ENCODE data around the gene MPPED2. TPM values are rescaled to one million over a fixed set of nuclear protein-coding genes. Genes with fewer than 3 reads are reported as not detected.

The MPPED2 gene
- total and polyA plus RNA-seq, 12 donors = 2.2 to 15.1 (median 10.4) TPM

DNA sequence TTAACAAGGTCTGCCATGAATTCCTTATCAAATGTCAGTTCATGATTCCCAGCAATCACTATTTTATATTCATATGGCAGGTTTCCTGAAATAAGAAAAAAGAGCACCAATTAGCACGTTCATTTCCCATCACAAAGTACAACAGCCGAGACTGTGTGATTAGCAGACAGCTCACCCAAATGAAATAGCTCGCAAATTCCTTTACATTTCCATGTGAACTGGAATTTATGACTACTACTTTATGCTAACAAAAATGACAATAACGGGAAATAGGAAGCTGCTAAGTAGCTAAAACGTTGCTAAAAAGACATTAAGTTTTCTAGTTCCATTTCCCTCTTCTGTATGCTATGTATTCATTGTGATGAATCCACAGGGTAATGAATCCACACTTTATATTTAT, 90.7 kb downstream of the MPPED2 start:
- TF ChIP-seq, protein P1, sequence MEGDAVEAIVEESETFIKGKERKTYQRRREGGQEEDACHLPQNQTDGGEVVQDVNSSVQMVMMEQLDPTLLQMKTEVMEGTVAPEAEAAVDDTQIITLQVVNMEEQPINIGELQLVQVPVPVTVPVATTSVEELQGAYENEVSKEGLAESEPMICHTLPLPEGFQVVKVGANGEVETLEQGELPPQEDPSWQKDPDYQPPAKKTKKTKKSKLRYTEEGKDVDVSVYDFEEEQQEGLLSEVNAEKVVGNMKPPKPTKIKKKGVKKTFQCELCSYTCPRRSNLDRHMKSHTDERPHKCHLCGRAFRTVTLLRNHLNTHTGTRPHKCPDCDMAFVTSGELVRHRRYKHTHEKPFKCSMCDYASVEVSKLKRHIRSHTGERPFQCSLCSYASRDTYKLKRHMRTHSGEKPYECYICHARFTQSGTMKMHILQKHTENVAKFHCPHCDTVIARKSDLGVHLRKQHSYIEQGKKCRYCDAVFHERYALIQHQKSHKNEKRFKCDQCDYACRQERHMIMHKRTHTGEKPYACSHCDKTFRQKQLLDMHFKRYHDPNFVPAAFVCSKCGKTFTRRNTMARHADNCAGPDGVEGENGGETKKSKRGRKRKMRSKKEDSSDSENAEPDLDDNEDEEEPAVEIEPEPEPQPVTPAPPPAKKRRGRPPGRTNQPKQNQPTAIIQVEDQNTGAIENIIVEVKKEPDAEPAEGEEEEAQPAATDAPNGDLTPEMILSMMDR (IDR thresholded peaks at IDR 0.05) = no peak
- no peaks in the 10 kb centered on the region for H3K36me3 ChIP-seq
- no peak overlapping the region for H3K4me3 ChIP-seq
- no peaks in the 10 kb centered on the region for H3K9me3 ChIP-seq
- ATAC-seq = no peak
- intact Hi-C loops (cut with DNase I) = no loop called here
- DNase-seq = no peak
- no peaks in the 10 kb centered on the region for H3K27me3 ChIP-seq
- peak overlapping the region in 1 of 10 donors; percentile 2 for H3K27ac ChIP-seq
- peaks cover 0 to 22% (median 5%) of the 10 kb centered on the region in 9 donors for H3K4me1 ChIP-seq
- 50 to 56% methylated on average over 5 of the region's 5 CpGs for WGBS, 2 donors

- Histone ChIP-seq H3K36me3 (no peaks in the 10 kb centered on the region), H3K27ac (peak overlapping the region in 4 of 10 donors; percentile 2 to 45 (median 33)), H3K9me3 (no peaks in the 10 kb centered on the region), H3K4me1 (peaks cover 3 to 50% (median 38%) of the 10 kb centered on the region in 9 donors), H3K27me3 (no peaks in the 10 kb centered on the region), H3K4me3 (no peak overlapping the region)
- intact Hi-C loops (cut with DNase I) = loop anchor here in 5 of 10 donors (5.0 to 10.0 kb wide), 2 partner anchors 93 to 95 kb away; partner anchors contain the start of gene MPPED2 (in 3 of the 5)
- no peak for DNase-seq
- TF ChIP-seq, protein P1 (IDR thresholded peaks at IDR 0.05) = no peak
- peak in 2 of 8 donors; percentile 19 to 21 for ATAC-seq
- WGBS, 2 donors = 47 to 54% methylated on average over 4 of the region's 4 CpGs
These were observed 96.6 kb downstream of the MPPED2 start for GRCh38 chr11:30489511-30489910.

DNA sequence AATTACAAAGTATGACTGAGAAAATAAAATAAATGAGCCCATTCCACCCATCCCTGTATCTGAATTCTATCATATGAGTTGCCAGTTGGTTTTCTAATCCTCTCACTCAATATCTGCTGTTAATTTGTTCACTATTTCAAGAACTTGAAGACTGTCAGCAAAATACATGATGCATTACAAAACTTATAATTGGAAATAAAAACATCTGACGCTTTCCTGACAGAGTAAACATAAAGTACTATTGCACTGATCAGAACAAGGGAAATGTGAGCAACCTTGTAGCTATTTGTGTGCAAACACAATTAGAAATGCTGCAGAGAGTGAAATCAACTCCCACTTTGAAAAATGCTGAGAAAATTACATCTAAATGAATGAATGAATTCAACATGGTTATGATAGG, 97.1 kb downstream of the MPPED2 start:
- Histone ChIP-seq H3K36me3 (no peaks in the 10 kb centered on the region), H3K4me1 (peaks cover 3 to 50% (median 38%) of the 10 kb centered on the region in 9 donors), H3K4me3 (no peak overlapping the region), H3K9me3 (no peaks in the 10 kb centered on the region), H3K27me3 (no peaks in the 10 kb centered on the region), H3K27ac (peak overlapping the region in 3 of 10 donors; percentile 25 to 45 (median 41))
- TF ChIP-seq, protein P1 (IDR thresholded peaks at IDR 0.05) = no peak
- ATAC-seq (no peak), DNase-seq (no peak)
- 77 to 82% methylated on average over 1 of the region's 1 CpG for WGBS, 2 donors
- intact Hi-C loops (cut with DNase I) = loop anchor here in 5 of 10 donors (5.0 to 10.0 kb wide), 2 partner anchors 93 to 96 kb away; partner anchors contain the start of gene MPPED2 (in 3 of the 5)

- peak overlapping the region in 4 of 10 donors; percentile 14 to 48 (median 43) for H3K27ac ChIP-seq
- ATAC-seq (peak in 5 of 8 donors; percentile 41 to 55 (median 52)), DNase-seq (no peak)
- no peak overlapping the region for H3K4me3 ChIP-seq
- intact Hi-C loops (cut with DNase I) = loop anchor here in 5 of 10 donors (5.0 to 10.0 kb wide), 2 partner anchors 94 to 96 kb away; partner anchors contain the start of gene MPPED2 (in 3 of the 5)
- TF ChIP-seq, protein P1 (IDR thresholded peaks at IDR 0.05) = no peak
- H3K36me3 ChIP-seq = no peaks in the 10 kb centered on the region
- peaks cover 3 to 54% (median 38%) of the 10 kb centered on the region in 9 donors for H3K4me1 ChIP-seq
- H3K27me3 ChIP-seq = no peaks in the 10 kb centered on the region
- no peaks in the 10 kb centered on the region for H3K9me3 ChIP-seq
- 52 to 61% methylated on average over 8 of the region's 8 CpGs for WGBS, 2 donors
These were observed 97.7 kb downstream of the MPPED2 start for GRCh38 chr11:30488304-30488998.

Measured in heart right ventricle (tissue), 16 donors.